GM10248 (cell line): ENCODE results near the gene KCNJ9.

Experiments
- CTCF ChIA-PET: fragments of 300-600 bp; sonication (Branson Sonifier 250); formaldehyde crosslinking; extraction: SDS; loops from one replicate; lab custom pipeline; 2021; ENCODE audit warnings: antibody characterized with exemption; lab: Yijun Ruan, JAX
- POLR2A ChIA-PET: fragments of 350-650 bp; sonication (Branson Sonifier 250); formaldehyde crosslinking; extraction: SDS; loops from one replicate; lab custom pipeline; 2020; ENCODE audit warnings: antibody characterized with exemption; lab: Yijun Ruan, JAX
- DNase-seq: peaks from one replicate; pipeline ENCODE4 v3.0.0; 2012; ENCODE audit errors: extremely low spot score
- TF ChIP-seq, protein P1 (sequence below): IDR thresholded peaks from 2 replicates; pipeline ENCODE4 v1.5.1; 2012; ENCODE audit warnings: mild to moderate bottlenecking, low read depth; ENCODE audit errors: extremely low read depth, missing control alignments, control extremely low read depth

KCNJ9 gene

DNA sequence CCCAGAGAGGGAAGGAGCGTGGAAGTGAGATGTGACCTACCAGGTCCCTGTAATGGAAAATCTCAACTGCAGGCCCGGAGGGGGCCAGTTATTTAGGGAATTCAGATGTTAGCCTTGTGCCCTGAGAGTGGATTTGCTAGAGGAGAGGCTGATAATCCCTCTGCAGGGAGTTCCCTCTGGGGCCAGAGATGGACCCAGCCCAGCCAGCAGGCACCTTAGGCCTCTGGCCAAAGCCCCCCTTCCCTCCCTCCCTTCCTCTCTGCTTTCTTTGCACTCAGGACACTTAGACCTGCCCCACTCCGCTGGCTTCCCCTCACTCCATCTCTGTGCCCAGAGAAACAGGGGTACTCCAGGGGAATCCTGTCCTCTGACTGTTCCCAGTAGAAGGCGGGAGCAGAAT lies 32.7 kb downstream of the KCNJ9 start:
- TF ChIP-seq, protein P1, sequence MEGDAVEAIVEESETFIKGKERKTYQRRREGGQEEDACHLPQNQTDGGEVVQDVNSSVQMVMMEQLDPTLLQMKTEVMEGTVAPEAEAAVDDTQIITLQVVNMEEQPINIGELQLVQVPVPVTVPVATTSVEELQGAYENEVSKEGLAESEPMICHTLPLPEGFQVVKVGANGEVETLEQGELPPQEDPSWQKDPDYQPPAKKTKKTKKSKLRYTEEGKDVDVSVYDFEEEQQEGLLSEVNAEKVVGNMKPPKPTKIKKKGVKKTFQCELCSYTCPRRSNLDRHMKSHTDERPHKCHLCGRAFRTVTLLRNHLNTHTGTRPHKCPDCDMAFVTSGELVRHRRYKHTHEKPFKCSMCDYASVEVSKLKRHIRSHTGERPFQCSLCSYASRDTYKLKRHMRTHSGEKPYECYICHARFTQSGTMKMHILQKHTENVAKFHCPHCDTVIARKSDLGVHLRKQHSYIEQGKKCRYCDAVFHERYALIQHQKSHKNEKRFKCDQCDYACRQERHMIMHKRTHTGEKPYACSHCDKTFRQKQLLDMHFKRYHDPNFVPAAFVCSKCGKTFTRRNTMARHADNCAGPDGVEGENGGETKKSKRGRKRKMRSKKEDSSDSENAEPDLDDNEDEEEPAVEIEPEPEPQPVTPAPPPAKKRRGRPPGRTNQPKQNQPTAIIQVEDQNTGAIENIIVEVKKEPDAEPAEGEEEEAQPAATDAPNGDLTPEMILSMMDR = no peak
- ChIA-PET CTCF (interaction anchor here (1.3 kb wide), 1 partner anchor 13 kb away, joined by 4 read pairs; no protein-coding TSS in a partner anchor), POLR2A (no interaction called here)
- DNase-seq = no peak

GRCh38 chr1:160115545-160116282 lies 34.4 kb downstream of the KCNJ9 start, which contains the start of gene ATP1A2:
TSS of gene ATP1A2 (plus strand) at chr1:160115759. CDS start at chr1:160115862, 103 bp downstream.
- POLR2A ChIA-PET = no interaction called here
- CTCF ChIA-PET = interaction anchor here (1.2 to 1.3 kb wide), 2 partner anchors 10 to 15 kb away, joined by 3 to 4 read pairs; no protein-coding TSS in a partner anchor
- TF ChIP-seq, protein P1 = no peak
- DNase-seq = no peak

- no peak for DNase-seq
- POLR2A ChIA-PET = no interaction called here
- TF ChIP-seq, protein P1 = no peak
- CTCF ChIA-PET = interaction anchor here (0.9 to 1.8 kb wide), 5 partner anchors 9 to 71 kb away, joined by 3 to 5 read pairs (median 3); no protein-coding TSS in a partner anchor
These were observed 35.2 kb downstream of the KCNJ9 start for GRCh38 chr1:160116283-160117147.

DNA sequence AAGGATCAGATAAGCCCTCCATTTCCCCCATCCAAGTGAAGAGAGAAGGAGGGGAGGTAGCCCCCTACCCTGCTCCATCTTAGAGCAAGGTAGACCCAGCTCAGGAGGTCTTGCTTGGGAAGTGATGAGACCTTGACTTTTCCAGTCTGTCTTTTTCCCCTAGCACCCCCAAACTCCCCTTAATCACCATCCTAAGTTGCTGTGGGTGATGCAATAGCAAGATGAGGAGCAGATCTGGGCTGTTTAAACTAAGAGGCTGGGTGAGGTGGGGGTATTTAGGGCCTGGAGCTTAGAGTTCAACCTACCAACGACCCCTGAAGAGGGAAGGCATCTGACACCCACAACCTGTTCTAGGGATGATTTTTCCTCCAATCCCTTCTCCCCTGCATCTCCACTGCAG lies 36.0 kb downstream of the KCNJ9 start:
- TF ChIP-seq, protein P1 = no peak

DNA sequence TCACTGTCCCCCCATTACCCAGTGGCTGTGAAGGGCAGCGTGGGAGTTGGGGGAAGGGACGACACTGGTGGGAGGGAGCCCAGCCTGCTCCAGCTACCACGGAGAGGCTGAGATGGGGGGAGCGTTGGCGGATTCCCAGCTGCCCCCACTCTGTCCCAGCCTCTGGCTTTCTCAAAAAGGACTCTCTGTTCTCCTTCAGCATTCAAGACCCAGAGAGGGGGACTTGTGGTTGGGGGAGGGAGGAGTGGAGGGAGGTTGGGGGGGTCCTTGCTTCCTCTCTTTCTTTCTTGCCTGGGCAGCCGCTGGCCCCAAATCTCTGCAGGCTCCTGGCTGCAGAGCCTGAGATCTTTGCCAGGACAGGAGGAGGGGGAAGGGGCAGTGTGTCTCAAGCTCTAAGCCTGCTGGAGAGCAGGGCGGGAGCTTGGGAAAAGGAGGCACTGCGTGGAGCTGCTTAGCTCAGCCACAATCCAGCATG lies 36.4 kb downstream of the KCNJ9 start:
- TF ChIP-seq, protein P1 = no peak
- ChIA-PET POLR2A (no interaction called here), CTCF (interaction anchor here (0.9 to 1.8 kb wide), 6 partner anchors 10 to 72 kb away, joined by 3 to 5 read pairs (median 4); no protein-coding TSS in a partner anchor)
- DNase-seq = no peak

More for the DNA sequence above, 36.0 kb downstream of the KCNJ9 start:
- no peak for DNase-seq
- CTCF ChIA-PET = interaction anchor here (0.9 to 1.8 kb wide), 5 partner anchors 9 to 71 kb away, joined by 3 to 5 read pairs (median 3); no protein-coding TSS in a partner anchor
- POLR2A ChIA-PET = no interaction called here

DNA sequence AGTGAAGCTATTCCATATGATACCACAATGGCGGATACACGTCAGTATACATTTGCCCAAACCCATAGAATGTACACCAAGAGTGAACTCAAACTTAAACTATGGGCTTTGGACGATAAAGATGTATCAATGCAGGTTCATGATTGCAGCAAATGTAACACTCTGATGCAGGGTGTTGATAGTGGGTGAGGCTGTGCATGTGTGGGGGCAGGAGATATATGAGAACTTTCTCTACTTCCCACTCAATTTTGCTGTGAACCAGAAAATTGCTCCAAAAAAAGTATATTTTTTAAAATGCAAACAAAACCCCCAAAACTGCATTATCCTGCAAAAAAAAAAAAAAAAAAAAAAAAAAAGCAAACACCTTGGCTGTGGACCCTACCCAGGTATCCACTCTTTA lies 37.6 kb downstream of the KCNJ9 start:
- TF ChIP-seq, protein P1 = no peak
- ChIA-PET POLR2A (no interaction called here), CTCF (interaction anchor here (0.9 to 1.8 kb wide), 3 partner anchors 14 to 73 kb away, joined by 3 to 5 read pairs (median 5); partner anchors contain the start of gene IGSF8)
- DNase-seq = no peak
